ENCODE data around the gene ANXA4.
"Not testable (repeated sequence)": the region's sequence is repeated elsewhere in the genome, so short reads cannot be mapped to it uniquely, and the experiment has no call there.

ANXA4 gene

GRCh38 chr2:69721022-69721421, 20.9 kb upstream of the ANXA4 start:
- DNase-seq (ENCODE audit: low read depth), result no peak

DNA sequence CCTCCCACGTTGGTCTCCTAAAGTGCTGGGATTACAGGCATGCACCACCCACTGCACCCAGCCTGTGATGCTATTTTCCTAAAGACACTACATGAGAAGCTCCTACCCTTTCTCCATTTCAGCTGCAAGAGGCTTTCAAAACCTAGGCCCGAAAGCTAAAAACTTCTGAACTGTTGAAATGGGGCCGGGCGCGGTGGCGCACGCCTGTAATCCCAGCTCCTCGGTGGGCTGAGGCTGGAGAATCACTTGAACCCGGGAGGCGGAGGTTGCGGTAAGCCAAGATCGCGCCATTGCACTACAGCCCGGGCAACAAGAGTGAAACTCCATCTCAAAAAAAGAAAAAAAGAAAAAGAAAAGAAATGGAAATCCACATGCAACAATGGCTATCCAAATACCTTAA, 18.1 kb upstream of the ANXA4 start:
- DNase-seq (ENCODE audit: low read depth), result no peak

DNA sequence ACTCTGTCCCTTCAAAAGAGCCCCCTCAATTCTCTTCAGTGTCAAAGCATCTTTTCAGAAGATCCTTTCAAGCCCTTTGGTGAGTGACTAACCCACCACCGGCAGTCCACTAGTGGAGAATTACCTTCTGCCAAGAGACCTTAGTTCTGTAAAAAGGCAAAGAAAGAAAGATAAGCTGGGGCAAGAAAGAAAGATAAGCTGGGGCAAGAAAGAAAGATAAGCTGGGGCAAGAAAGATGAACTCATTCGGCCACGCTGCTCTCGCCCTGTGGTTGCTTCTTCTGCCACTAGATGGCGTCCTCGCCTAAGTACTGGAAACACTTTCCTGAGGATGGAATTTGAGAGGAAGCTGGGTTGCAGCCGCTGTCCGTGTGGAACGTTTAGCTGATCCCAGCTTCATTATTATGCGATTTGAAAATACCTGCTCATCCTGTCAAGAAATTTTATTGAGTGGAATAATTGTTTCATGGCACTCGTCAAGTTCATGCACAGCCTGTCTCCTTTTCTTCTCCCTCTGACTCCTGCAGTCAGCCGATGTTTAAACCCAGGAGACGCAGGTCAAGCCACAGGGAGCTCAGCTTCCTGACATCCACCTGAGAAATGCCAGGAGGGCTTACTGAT, 17.3 kb upstream of the ANXA4 start:
- DNase-seq (ENCODE audit: low read depth), result peak; percentile 72

DNA sequence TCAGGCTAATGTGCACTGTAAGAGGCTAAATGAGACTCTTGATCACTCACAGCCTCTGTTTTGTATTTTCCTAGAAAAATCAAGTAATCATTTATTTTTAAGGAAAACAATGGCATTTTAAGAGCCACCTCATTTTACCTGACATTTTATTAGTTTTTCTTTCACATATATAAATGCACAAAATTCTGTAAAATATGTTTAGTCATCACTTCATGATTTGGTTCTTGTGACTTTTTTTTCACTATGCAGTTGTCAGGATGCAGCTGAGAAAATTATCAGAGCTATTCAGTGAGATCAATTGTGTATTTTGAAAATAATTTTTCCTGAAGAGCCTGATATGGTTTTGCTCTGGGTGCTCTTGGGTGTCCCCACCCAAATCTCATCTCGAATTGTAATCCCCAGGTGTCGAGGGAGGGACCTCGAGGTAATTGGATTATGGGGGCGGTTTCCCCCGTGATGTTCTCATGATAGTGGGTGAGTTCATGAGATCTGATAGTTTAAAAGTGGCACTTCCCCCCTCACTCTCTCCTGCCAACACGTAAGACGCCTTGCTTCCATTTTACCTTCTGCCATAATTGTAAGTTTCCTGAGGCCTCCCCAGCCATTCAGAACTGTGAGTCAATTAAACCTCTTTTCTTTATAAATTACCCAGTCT, 16.1 kb upstream of the ANXA4 start:
- no peak for DNase-seq (ENCODE audit: low read depth)

DNA sequence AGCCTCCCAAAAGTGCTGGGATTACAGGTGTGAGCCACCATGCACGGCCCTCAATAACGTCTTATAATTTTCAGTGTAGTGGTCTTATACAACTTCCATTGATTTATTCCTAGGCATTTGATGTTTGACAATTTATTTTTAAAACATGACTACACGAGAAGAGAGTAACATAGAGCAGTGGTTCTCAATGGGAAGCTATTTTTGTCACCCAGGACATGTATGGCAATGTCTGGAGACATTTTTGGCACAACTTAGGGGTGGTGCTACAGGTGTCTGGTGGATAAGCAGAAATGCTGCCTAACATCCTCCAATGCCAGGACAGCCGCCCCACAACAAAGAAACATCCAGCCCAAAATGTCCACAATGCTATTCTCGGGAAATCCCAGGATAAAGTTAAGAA, 12.7 kb upstream of the ANXA4 start:
- DNase-seq (ENCODE audit: low read depth), result no peak

DNA sequence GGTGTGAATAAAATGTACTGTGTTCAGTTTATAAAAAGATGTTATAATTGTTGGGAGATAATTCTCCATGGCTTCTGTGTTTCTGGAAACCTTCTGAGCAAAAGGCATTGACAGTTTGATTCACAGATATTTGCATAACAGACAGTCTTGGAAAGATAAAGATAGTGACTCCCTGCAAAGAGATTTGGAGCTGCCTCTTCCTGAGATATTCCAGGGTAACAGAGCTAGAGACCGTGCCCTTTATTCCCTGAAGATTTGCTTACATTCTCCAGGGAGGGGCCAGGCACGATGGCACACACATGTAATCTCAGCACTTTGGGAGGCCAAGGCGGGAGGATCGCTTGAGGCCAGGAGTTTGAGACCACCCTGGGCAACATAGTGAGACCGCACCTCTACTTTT, 12.2 kb upstream of the ANXA4 start:
- DNase-seq (ENCODE audit: low read depth), result no peak

GRCh38 chr2:69731147-69731970, 10.6 kb upstream of the ANXA4 start:
- DNase-seq (ENCODE audit: low read depth), result no peak

- DNase-seq (ENCODE audit: low read depth), result no peak
Measured at GRCh38 chr2:69733342-69734034, 8.4 kb upstream of the ANXA4 start.

GRCh38 chr2:69734035-69734611, 7.8 kb upstream of the ANXA4 start:
- no peak for DNase-seq (ENCODE audit: low read depth)

DNA sequence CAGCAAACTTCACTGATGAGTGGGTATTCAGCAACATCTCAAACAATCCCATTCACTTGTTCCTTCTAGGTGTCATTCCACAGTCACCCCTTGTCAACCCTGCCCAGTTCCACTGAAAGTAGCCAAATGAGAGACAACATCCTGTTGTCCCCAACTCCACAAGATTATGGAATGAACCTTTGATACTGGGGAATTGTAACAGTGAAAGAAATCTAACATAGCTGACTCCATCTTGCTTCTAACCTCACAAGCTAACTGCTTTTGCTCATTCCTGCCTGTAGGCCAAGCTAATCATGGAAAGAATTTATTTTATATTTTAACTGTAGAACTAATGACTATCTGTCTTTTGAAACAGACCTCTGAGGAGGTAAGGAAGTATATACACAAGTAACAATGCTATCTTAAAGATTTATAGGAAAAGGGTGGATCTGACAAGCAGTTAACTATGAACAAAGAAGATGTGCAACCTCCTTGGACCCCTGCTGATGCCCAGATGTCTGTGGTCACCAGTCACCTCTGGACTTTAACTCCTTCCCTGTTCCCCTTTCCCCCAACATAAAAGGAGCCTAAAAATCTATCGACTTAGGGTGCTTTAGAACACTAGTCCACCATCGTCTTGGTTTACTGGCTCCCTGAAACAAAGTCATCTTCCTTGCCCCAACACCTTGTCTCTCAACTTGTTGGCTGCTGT, 6.9 kb upstream of the ANXA4 start:
- no peak for DNase-seq (ENCODE audit: low read depth)

DNA sequence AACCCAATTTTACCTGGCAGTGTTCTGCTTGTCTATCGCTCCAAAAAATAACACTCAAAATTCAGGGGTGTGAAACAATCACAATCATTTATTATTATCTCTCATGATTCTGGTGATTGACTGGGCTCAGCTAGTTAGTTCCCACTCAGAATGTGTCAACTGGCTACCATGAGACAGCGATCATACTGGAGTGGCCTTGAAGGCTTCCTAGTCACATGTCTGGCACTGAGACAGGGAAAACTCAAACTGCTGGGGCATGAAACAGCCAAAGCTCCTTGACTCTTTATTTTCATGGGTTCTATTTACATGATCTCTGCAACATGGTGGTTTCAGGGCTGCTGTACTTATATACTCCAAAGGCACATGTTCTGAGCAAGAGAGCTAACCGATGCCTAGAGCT, 6.2 kb upstream of the ANXA4 start:
- no peak for DNase-seq (ENCODE audit: low read depth)

DNA sequence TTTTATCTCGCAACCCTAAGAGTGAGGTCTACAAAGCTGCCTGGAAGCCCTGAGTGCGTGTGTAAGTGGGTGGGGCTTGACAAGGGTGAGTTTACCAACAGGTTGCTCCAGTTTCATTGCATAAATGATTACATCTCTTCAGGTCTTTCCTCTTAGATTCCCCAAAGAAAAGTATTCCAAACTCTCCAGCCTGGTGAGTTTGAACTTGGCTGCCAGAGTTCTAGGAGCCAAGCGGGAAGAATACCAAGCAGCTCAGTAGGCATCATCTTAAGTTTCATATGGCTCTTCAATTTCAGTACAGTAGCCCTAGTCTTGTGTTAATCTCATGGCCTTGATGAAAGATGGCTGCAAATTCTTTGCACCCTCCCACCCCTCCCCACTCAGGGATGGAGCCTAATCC, 3.8 kb upstream of the ANXA4 start:
- not testable (repeated sequence) for DNase-seq (ENCODE audit: low read depth)

DNA sequence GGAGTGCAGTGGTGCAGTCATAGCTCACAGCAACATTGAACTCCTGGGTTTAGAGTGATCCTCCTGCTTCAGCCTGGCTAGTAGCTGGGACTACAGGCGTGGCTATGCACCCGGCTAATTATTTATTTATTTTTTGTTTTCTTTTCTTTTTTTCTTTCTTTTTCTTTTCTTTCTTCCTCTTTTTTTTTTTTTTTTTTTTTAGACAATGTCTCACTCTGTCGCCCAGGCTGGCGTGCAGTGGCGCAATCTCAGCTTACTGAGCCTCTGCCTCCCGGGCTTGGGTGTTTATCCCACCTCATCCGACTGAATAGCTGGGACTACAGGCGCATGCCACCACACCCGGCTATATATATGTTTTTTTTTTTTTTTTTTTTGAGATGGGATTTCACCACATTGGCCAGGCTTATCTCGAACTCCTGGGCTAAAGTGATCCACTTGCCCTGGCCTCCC, 1.4 kb upstream of the ANXA4 start:
- DNase-seq (ENCODE audit: low read depth), result no peak

DNA sequence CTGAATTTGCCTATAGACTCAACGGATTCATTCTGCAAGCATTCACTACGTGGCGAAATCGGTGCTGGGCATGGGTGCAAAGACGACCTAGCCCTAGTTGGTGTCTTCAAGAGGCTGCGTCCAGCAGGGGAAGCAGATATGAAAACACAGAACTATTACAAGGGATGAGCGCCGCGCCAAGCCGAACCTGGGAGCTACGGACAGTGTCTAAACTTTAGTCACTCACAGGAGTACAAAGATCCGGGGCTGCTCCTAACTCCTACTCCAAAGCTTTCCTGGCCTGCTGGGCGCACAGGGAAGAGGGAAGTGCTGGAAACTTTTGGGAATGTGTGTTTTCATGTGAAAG, 732 bp upstream of the ANXA4 start:
- DNase-seq (ENCODE audit: low read depth), result peak; percentile 9

DNA sequence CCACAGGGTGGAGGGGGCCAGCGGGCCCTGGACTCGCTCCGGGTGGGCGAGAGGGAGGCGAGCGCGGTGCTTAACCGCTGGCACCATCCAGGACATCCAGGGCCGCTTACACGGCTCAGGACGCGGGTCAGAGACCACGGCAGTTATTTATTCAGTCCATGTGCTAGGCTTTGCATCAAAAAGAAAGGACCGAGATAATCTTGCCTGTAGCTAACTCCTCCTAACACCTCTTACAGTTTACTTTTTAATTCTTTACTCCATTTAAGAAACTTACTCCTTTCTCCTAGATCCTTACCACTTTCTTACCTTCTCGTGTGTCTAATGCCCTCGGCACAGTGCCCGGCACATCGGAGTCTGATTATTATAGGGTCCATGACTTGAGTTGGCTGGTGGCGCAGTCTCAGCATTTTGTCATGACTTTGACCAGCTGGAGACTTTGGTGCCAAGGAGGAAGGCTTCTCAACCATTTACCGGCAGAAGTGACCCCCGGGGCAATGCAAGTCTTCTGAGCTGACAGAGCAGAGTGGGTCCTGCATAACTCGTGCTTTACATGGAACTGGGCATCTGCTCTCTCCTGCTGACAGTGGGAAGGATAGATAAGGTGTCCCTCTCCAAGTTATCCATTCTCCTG, 503 bp downstream of the ANXA4 start:
- no peak for DNase-seq (ENCODE audit: low read depth)

GRCh38 chr2:69743847-69744264, 1.9 kb downstream of the ANXA4 start:
- DNase-seq (ENCODE audit: low read depth), result no peak

GRCh38 chr2:69744456-69744855, 2.5 kb downstream of the ANXA4 start:
- no peak for DNase-seq (ENCODE audit: low read depth)

DNA sequence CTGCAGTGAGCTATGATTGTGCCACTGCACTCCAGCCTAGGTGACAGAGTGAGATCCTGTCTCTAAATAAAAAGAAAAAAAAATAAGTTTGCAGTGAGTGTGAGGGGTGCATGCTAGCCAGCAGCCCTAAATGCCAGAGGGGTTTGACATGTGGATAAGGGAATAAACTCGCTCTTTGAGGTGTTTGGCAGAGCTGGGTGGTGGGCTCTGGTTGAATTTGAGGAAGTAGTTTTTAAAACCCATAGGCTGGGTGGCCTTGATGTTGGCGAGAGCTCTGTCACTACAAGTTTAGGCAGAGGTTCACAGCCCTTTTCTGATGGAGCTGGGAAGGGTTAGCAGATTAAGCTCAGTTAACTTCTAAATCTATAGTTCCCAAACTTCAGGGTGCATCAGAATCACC, 3.1 kb downstream of the ANXA4 start:
- no peak for DNase-seq (ENCODE audit: low read depth)

GRCh38 chr2:69750246-69750645, 8.3 kb downstream of the ANXA4 start:
- DNase-seq (ENCODE audit: low read depth), result no peak

- DNase-seq (ENCODE audit: low read depth), result no peak
Measured at GRCh38 chr2:69753659-69754363, 11.9 kb downstream of the ANXA4 start.

GRCh38 chr2:69754633-69755032, 12.7 kb downstream of the ANXA4 start:
- DNase-seq (ENCODE audit: low read depth), result no peak
